ENCODE measurements around the gene CH25H.

DNA sequence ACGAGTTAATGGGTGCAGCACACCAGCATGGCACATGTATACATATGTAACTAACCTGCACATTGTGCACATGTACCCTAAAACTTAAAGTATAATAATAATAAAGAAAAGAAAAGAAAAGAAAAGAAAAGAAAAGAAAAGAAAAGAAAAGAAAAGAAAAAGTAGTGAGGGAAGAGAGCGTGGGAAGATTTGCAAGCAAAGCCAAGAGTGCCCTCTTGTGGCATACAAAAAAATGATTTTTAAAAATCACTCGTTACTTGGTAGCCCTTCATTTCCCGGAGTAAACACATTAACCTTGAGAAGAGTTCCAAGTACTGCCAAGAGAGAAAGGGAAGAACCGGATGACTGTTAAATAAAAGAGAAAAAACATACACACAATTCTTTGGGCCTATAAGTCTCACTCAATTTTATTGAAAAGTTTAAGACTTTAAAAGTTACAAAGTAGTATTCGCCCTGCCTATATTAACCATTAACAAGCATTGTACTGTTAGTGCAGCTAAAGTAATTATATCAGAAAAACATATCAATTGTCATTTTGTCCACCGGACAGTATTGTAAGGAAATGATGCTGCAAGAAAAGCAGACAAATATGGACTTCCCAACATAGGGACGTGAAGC, 6.2 kb upstream of the CH25H start:
- TF ChIP-seq CTCF (IDR thresholded peaks at IDR 0.05) (peak; percentile 45 to 76 (median 70)), POLR2A (IDR thresholded peaks at IDR 0.05) (no peak)
